H1 (cell line): ENCODE data around the gene CCDC127. TPM values are rescaled to one million over a fixed set of nuclear protein-coding genes. Genes with fewer than 3 reads are reported as not detected.

Experiments used
- CTCF ChIA-PET: fragments of 300-600 bp; sonication (Branson Sonifier 250); formaldehyde crosslinking; loops from one replicate; lab custom pipeline; 2021; ENCODE audit not compliant: partially characterized antibody; lab: Charles Lee
- POLR2A ChIA-PET: fragments of 300-600 bp; sonication (Branson Sonifier 250); formaldehyde crosslinking; loops from one replicate; lab custom pipeline; 2021; ENCODE audit warnings: inconsistent platforms; ENCODE audit not compliant: partially characterized antibody; lab: Charles Lee
- DNase-seq, 2 experiments: peaks; one replicate each; pipeline versions ENCODE4 v3.0.0 to v3.0.0-alpha.2; 2010 to 2022; ENCODE audit warnings: low spot score in 2 of 2, low read depth in 1 of 2, mixed read lengths in 1 of 2
- FAIRE-seq: peaks from 2 replicates; lab custom pipeline; 2011; peaks lifted over from hg19 to GRCh38; lab: Jason Lieb, UNC
- H2AFZ ChIP-seq: 2 replicates; pipeline ENCODE4 v1.8.1; 2012; ENCODE audit warnings: low read length, inconsistent platforms
- H2AK5ac ChIP-seq: 2 replicates; pipeline ENCODE4 v1.6.1; 2013; ENCODE audit warnings: low read depth, low read length
- H2BK120ac ChIP-seq: replicated peaks from 2 replicates; pipeline ENCODE3; 2013; ENCODE audit warnings: low read depth, low read length, inconsistent platforms
- H2BK12ac ChIP-seq: 2 replicates; pipeline ENCODE4 v1.6.1; 2013; ENCODE audit warnings: low read depth, low read length
- H2BK15ac ChIP-seq: 2 replicates; pipeline ENCODE4 v1.6.1; 2013; ENCODE audit warnings: low read length
- H2BK20ac ChIP-seq: 2 replicates; pipeline ENCODE4 v1.6.1; 2013; ENCODE audit warnings: low read length
- H2BK5ac ChIP-seq: 2 replicates; pipeline ENCODE4 v1.6.1; 2013; ENCODE audit warnings: low read depth, low read length
- H3K14ac ChIP-seq: 2 replicates; pipeline ENCODE4 v1.6.1; 2013; ENCODE audit warnings: inconsistent platforms; ENCODE audit not compliant: insufficient read length
- H3K18ac ChIP-seq: 2 replicates; pipeline ENCODE4 v1.6.1; 2013; ENCODE audit warnings: low read length; ENCODE audit errors: extremely low read depth
- H3K23ac ChIP-seq: 2 replicates; pipeline ENCODE4 v1.6.1; 2013; ENCODE audit warnings: inconsistent platforms; ENCODE audit not compliant: insufficient read length
- H3K23me2 ChIP-seq: 2 replicates; pipeline ENCODE4 v1.6.1; 2013; ENCODE audit warnings: low read depth, low read length
- H3K27ac ChIP-seq: 2 replicates; pipeline ENCODE4 v1.6.1; 2011; ENCODE audit warnings: low read depth, low read length, inconsistent platforms
- H3K27me3 ChIP-seq, 4 experiments: replicated peaks in 1 of 4; 1 replicate in 1 of 4; 2 replicates in 3 of 4; pipeline versions ENCODE4 v1.6.1 to v1.8.1; 2011 to 2013; ENCODE audit warnings: low read length in 3 of 4, mild to moderate bottlenecking in 3 of 4, inconsistent platforms in 2 of 4, mixed read lengths in 2 of 4, moderate library complexity in 1 of 4; ENCODE audit not compliant: control insufficient read depth in 3 of 4, insufficient read depth in 3 of 4; ENCODE audit errors: extremely low read depth in 1 of 4
- H3K36me3 ChIP-seq, 4 experiments: 2 replicates each; pipeline versions ENCODE4 v1.6.1 to v1.8.1; 2011 to 2013; ENCODE audit warnings: mild to moderate bottlenecking in 4 of 4, low read length in 3 of 4, moderate library complexity in 2 of 4, control low read depth in 1 of 4, inconsistent platforms in 1 of 4; ENCODE audit not compliant: insufficient read depth in 4 of 4, control insufficient read depth in 2 of 4
- H3K4ac ChIP-seq: replicated peaks from 2 replicates; pipeline ENCODE3; 2013; ENCODE audit warnings: low read length, low read depth, mixed read lengths, inconsistent platforms; ENCODE audit not compliant: insufficient read length
- H3K4me1 ChIP-seq, 4 experiments: replicated peaks in 1 of 4; 1 replicate in 1 of 4; 2 replicates in 3 of 4; pipeline versions ENCODE4 v1.6.1 to v1.8.1; 2011 to 2013; ENCODE audit warnings: low read length in 3 of 4, inconsistent platforms in 2 of 4, mixed read lengths in 1 of 4; ENCODE audit not compliant: insufficient read depth in 4 of 4, control insufficient read depth in 3 of 4
- H3K4me2 ChIP-seq, 2 experiments: 2 replicates each; pipeline versions ENCODE4 v1.6.1 to v1.8.1; 2011 to 2013; ENCODE audit warnings: low read depth in 2 of 2, low read length in 2 of 2, control low read depth in 1 of 2, inconsistent platforms in 1 of 2, mild to moderate bottlenecking in 1 of 2; ENCODE audit not compliant: insufficient read depth in 1 of 2
- H3K4me3 ChIP-seq, 4 experiments: fragments of 200-600, 300-600 bp in 1 of 4; sonication (generic), shearing (Covaris generic), sonication (Bioruptor Twin) in 1 of 4; 2 replicates each; pipeline versions ENCODE4 v1.5.1 to v1.8.1; 2011 to 2016; ENCODE audit warnings: low read length in 4 of 4, low read depth in 3 of 4, control low read depth in 2 of 4, inconsistent platforms in 2 of 4, mild to moderate bottlenecking in 2 of 4, mixed read lengths in 1 of 4, moderate library complexity in 1 of 4; ENCODE audit not compliant: insufficient read depth in 2 of 4; ENCODE audit errors: extremely low read depth in 1 of 4
- H3K56ac ChIP-seq: replicated peaks from 2 replicates; pipeline ENCODE3; 2013; ENCODE audit warnings: low read depth, mild to moderate bottlenecking, mixed read lengths, low read length, inconsistent platforms; ENCODE audit not compliant: insufficient read length
- H3K79me1 ChIP-seq: 2 replicates; pipeline ENCODE4 v1.6.1; 2013; ENCODE audit warnings: low read depth, low read length, control low read depth
- H3K79me2 ChIP-seq, 2 experiments: 2 replicates each; pipeline versions ENCODE4 v1.6.1 to v1.8.1; 2012 to 2013; ENCODE audit warnings: low read length in 2 of 2, mild to moderate bottlenecking in 2 of 2, inconsistent platforms in 1 of 2; ENCODE audit not compliant: insufficient read depth in 2 of 2, control insufficient read depth in 1 of 2
- H3K9ac ChIP-seq, 4 experiments: replicated peaks in 1 of 4; 1 replicate in 1 of 4; 2 replicates in 3 of 4; pipeline versions ENCODE4 v1.6.1 to v1.8.1; 2011 to 2013; ENCODE audit warnings: low read depth in 3 of 4, low read length in 3 of 4, control low read depth in 2 of 4, mild to moderate bottlenecking in 2 of 4, moderate library complexity in 2 of 4, inconsistent platforms in 1 of 4; ENCODE audit errors: extremely low read depth in 1 of 4
- H3K9me3 ChIP-seq, 2 experiments: 2 replicates each; pipeline versions ENCODE4 v1.6.1 to v1.8.1; 2012 to 2013; ENCODE audit warnings: mild to moderate bottlenecking in 2 of 2, moderate library complexity in 2 of 2, control low read depth in 1 of 2, inconsistent platforms in 1 of 2, low read depth in 1 of 2, low read length in 1 of 2, mixed read lengths in 1 of 2; ENCODE audit not compliant: insufficient read depth in 2 of 2
- H4K20me1 ChIP-seq, 2 experiments: replicated peaks in 1 of 2; 2 replicates each; pipeline versions ENCODE3 to v1.8.1; 2011 to 2013; ENCODE audit warnings: inconsistent platforms in 2 of 2, low read length in 2 of 2, mild to moderate bottlenecking in 1 of 2; ENCODE audit not compliant: insufficient read depth in 2 of 2, control insufficient read depth in 1 of 2
- H4K5ac ChIP-seq: 2 replicates; pipeline ENCODE4 v1.6.1; 2013; ENCODE audit warnings: low read length, low read depth, mixed read lengths, inconsistent platforms; ENCODE audit not compliant: insufficient read length
- H4K8ac ChIP-seq: 2 replicates; pipeline ENCODE4 v1.8.0; 2013; ENCODE audit warnings: mild to moderate bottlenecking, moderate library complexity, low read length, inconsistent platforms; ENCODE audit not compliant: insufficient read depth; ENCODE audit errors: extremely low read depth
- H4K91ac ChIP-seq: replicated peaks from 2 replicates; pipeline ENCODE3; 2013; ENCODE audit warnings: low read length, mixed read lengths, inconsistent platforms; ENCODE audit not compliant: insufficient read length
- CBX8 ChIP-seq: fragments of 300-800, 300-1000 bp; sonication (generic); IDR thresholded peaks from 2 replicates; pipeline ENCODE4 v1.7.1; 2016; ENCODE audit warnings: low read depth, low read length, borderline replicate concordance
- CTBP2 ChIP-seq: IDR thresholded peaks from 2 replicates; pipeline ENCODE4 v1.7.0; 2011; ENCODE audit warnings: borderline replicate concordance, mild to moderate bottlenecking, moderate library complexity, mixed read lengths, low read length; ENCODE audit not compliant: insufficient read depth, insufficient read length
- GTF2F1 ChIP-seq: IDR thresholded peaks from 2 replicates; pipeline ENCODE4 v1.6.1; 2012; ENCODE audit warnings: low read depth, low read length, improper control_type of control experiment, borderline replicate concordance
- KDM5A ChIP-seq: fragments of 200-600 bp; IDR thresholded peaks from 2 replicates; pipeline ENCODE4 v1.7.1; 2012; ENCODE audit warnings: mild to moderate bottlenecking, low read length, inconsistent platforms, mixed read lengths
- NRF1 ChIP-seq: IDR thresholded peaks from 2 replicates; pipeline ENCODE4 v1.6.1; 2011; ENCODE audit warnings: mild to moderate bottlenecking, low read depth, low read length, improper control_type of control experiment
- POLR2A ChIP-seq, 2 experiments: IDR thresholded peaks; 1 replicate in 1 of 2; 2 replicates in 1 of 2; pipeline ENCODE4 v1.6.1; 2011; ENCODE audit warnings: low read depth in 2 of 2, low read length in 2 of 2, mild to moderate bottlenecking in 2 of 2; ENCODE audit errors: control extremely low read depth in 1 of 2
- RAD21 ChIP-seq, 2 experiments: IDR thresholded peaks in 1 of 2; conservative IDR thresholded peaks in 1 of 2; 2 replicates each; pipeline ENCODE4 v1.6.1; 2011; ENCODE audit warnings: low read depth in 2 of 2, low read length in 2 of 2, improper control_type of control experiment in 1 of 2, inconsistent platforms in 1 of 2, mild to moderate bottlenecking in 1 of 2, moderate library complexity in 1 of 2
- RNF2 ChIP-seq: fragments of 200-900, 300-1000 bp; sonication (generic); IDR thresholded peaks from 2 replicates; pipeline ENCODE4 v1.7.1; 2016; ENCODE audit warnings: borderline replicate concordance, low read depth, mild to moderate bottlenecking, antibody characterized with exemption, low read length; ENCODE audit not compliant: poor library complexity, severe bottlenecking; ENCODE audit errors: missing control alignments
- SAP30 ChIP-seq: fragments of 300-600 bp; sonication (generic); IDR thresholded peaks from 2 replicates; pipeline ENCODE4 v1.7.1; 2012; ENCODE audit warnings: low read length, moderate library complexity, mild to moderate bottlenecking, inconsistent platforms; ENCODE audit not compliant: insufficient read depth, insufficient replicate concordance
- SUZ12 ChIP-seq: fragments of 200-600 bp; sonication (generic); IDR thresholded peaks from 2 replicates; pipeline ENCODE4 v1.6.1; 2012; ENCODE audit warnings: mild to moderate bottlenecking, inconsistent platforms, low read length, moderate library complexity, mixed read lengths
- TAF7 ChIP-seq: optimal IDR thresholded peaks from 2 replicates; pipeline ENCODE3; 2011; ENCODE audit warnings: low read depth, mild to moderate bottlenecking, inconsistent platforms, low read length, moderate library complexity, borderline replicate concordance
- TCF12 ChIP-seq: IDR thresholded peaks from 2 replicates; pipeline ENCODE4 v1.6.1; 2011; ENCODE audit warnings: low read depth, mild to moderate bottlenecking, low read length
- WGBS, 2 experiments: shearing (Covaris generic) in 1 of 2; methylation state at CpG; one replicate each; pipeline versions ENCODE4 v1.1.6 to v1.1.7; 2013 to 2015; ENCODE audit warnings: low lambda C conversion rate in 2 of 2, mixed read lengths in 2 of 2, inconsistent platforms in 1 of 2, low coverage in 1 of 2, missing lambda C conversion rate in 1 of 2; ENCODE audit not compliant: insufficient replicate concordance in 2 of 2, insufficient coverage in 1 of 2, insufficient read length in 1 of 2; ENCODE audit errors: extremely low coverage in 1 of 2, missing lambda C conversion rate in 1 of 2; 5-methylcytosine and 5-hydroxymethylcytosine counted together
- polyA plus RNA-seq, 7 experiments: library from polyadenylated mRNA; depleted of rRNA in 3 of 7; stranded (reverse) in 5 of 7; unstranded in 2 of 7; fragments of >200 nt in 5 of 7; fragments of 200-250 nt in 2 of 7; gene quantifications; 1 replicate in 5 of 7; 2 replicates in 1 of 7; 4 replicates in 1 of 7; pipeline versions ENCODE4 v1.2.1 to v1.2.3, GENCODE V29; 2011 to 2013; ENCODE audit warnings: missing spikeins in 2 of 7, mixed read lengths in 2 of 7
- total RNA-seq: library from RNA; stranded (reverse); fragmentation: NEBNext Ultra II Directional; extraction: Animal tissue kit (Norgen Biotek cat#: 25700); gene quantifications from 2 replicates; pipeline ENCODE4 v1.2.1, GENCODE V29; 2021

The CCDC127 gene
- total and polyA plus RNA-seq, 2 of the 8 experiments (the other 6 are each of a cell fraction or from before 2014, with no cell fraction given): 2.9 to 8.0 TPM

DNA sequence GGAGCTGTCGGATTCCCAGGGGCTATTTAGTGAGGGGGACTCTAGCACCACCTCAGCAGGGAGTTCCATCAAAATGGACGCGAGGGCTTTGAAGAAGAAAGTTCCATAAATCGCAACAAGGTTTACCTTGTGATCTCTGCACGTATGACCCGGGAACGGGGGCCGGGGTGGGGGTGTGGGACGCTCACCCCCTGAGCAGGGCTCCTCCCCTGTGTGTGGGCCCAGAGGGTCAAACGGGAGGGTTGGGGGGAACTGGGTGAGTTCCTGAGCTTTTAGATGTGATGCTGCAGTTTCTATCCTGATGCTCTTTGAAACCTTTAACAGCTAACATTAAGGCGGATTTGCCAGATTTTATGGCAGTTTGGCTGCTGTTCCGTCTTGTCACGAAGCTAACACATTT, 45.5 kb downstream of the CCDC127 start:
- H3K4me1 ChIP-seq: no peaks in the 10 kb centered on the region
- no peak overlapping the region for H2BK120ac ChIP-seq
- FAIRE-seq: no peak
- H3K9me3 ChIP-seq: no peaks in the 10 kb centered on the region
- H3K23me2 ChIP-seq: no peaks in the 10 kb centered on the region
- no peak overlapping the region for H4K91ac ChIP-seq
- no peak overlapping the region for H2BK15ac ChIP-seq
- no peak overlapping the region for H3K14ac ChIP-seq
- no peak overlapping the region for H3K9ac ChIP-seq
- H2BK5ac ChIP-seq: no peak overlapping the region
- no peak overlapping the region for H3K27ac ChIP-seq
- no peak overlapping the region for H3K4me3 ChIP-seq
- H3K56ac ChIP-seq: no peak overlapping the region
- H3K36me3 ChIP-seq: peaks cover 0 to 22% (median 13%) of the 10 kb centered on the region in 4 experiments; a peak in 6 of 8 replicates
- H2BK20ac ChIP-seq: no peak overlapping the region
- no peak overlapping the region for H3K4me2 ChIP-seq
- no peaks in the 10 kb centered on the region for H3K79me1 ChIP-seq
- no peak overlapping the region for H3K18ac ChIP-seq
- H4K20me1 ChIP-seq: peaks cover 3 to 13% of the 10 kb centered on the region in 2 experiments
- H3K79me2 ChIP-seq: no peaks in the 10 kb centered on the region
- DNase-seq: no peak
- H2AK5ac ChIP-seq: no peak overlapping the region
- ChIA-PET POLR2A (interaction anchor here (1.2 kb wide), 1 partner anchor 20 kb away, joined by 3 read pairs; no protein-coding TSS in a partner anchor), CTCF (interaction anchor here (1.2 to 5.1 kb wide), 2 partner anchors 16 to 26 kb away, joined by 3 to 15 read pairs; no protein-coding TSS in a partner anchor)
- H3K27me3 ChIP-seq: no peaks in the 10 kb centered on the region; a peak in 1 of 7 replicates
- no peak overlapping the region for H3K23ac ChIP-seq
- TF ChIP-seq KDM5A (no peak), RNF2 (no peak), TAF7 (no peak), SUZ12 (no peak), CBX8 (no peak), RAD21 (IDR thresholded peaks at IDR 0.05 in 1 of 2, conservative IDR thresholded peaks at IDR 0.05 in 1 of 2; ENCODE audit: low read depth in 2 of 2, low read length in 2 of 2) (no peak), POLR2A (IDR thresholded peaks at IDR 0.05; ENCODE audit: control extremely low read depth in 1 of 2, low read depth in 2 of 2, low read length in 2 of 2) (no peak), SAP30 (no peak), TCF12 (no peak), CTBP2 (no peak), NRF1 (no peak), GTF2F1 (no peak)
- H3K4ac ChIP-seq: no peak overlapping the region
- H2BK12ac ChIP-seq: no peak overlapping the region
- H4K8ac ChIP-seq: no peak overlapping the region
- WGBS, 2 experiments: 93% methylated on average over 12 of the region's 13 CpGs; no CpG with 5 or more reads in 1 of the 2 experiments
- no peak overlapping the region for H2AFZ ChIP-seq
- no peak overlapping the region for H4K5ac ChIP-seq
